ENCODE results near the gene L3MBTL4. TPM values are rescaled to one million over a fixed set of nuclear protein-coding genes. Genes with fewer than 3 reads are reported as not detected.

The L3MBTL4 gene
- total RNA-seq, 1 experiment from 2014 or later: 0.87 TPM

DNA sequence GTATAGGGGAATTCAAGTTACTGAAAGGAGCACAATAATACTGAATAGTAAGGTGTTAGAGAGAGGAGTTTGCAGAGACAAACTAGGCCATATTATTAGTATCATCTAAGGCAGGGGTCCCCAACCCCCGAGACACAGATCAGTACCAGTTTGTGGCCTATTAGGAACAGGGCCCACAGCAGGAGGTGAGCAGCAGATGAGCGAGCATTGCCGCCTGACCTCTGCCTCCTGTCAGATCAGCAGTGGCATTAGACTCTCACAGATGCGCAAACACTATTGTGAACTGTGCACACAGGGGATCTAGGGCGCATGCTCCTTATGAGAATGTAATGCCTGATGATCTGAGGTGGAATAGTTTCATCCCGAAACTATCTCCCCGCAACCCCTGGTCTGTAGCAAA is 477.6 kb downstream of the L3MBTL4 start:
- no TSS peak for BruUV-seq (replicated peaks)
- CTCF ChIA-PET: no interaction called here
- TF ChIP-seq, protein P1, sequence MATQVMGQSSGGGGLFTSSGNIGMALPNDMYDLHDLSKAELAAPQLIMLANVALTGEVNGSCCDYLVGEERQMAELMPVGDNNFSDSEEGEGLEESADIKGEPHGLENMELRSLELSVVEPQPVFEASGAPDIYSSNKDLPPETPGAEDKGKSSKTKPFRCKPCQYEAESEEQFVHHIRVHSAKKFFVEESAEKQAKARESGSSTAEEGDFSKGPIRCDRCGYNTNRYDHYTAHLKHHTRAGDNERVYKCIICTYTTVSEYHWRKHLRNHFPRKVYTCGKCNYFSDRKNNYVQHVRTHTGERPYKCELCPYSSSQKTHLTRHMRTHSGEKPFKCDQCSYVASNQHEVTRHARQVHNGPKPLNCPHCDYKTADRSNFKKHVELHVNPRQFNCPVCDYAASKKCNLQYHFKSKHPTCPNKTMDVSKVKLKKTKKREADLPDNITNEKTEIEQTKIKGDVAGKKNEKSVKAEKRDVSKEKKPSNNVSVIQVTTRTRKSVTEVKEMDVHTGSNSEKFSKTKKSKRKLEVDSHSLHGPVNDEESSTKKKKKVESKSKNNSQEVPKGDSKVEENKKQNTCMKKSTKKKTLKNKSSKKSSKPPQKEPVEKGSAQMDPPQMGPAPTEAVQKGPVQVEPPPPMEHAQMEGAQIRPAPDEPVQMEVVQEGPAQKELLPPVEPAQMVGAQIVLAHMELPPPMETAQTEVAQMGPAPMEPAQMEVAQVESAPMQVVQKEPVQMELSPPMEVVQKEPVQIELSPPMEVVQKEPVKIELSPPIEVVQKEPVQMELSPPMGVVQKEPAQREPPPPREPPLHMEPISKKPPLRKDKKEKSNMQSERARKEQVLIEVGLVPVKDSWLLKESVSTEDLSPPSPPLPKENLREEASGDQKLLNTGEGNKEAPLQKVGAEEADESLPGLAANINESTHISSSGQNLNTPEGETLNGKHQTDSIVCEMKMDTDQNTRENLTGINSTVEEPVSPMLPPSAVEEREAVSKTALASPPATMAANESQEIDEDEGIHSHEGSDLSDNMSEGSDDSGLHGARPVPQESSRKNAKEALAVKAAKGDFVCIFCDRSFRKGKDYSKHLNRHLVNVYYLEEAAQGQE (IDR thresholded peaks at IDR 0.05; ENCODE audit: insufficient read depth in 1 of 2, low read depth in 2 of 2, low read length in 1 of 2): no peak
- TF ChIP-seq SIN3A (IDR thresholded peaks at IDR 0.05; ENCODE audit: borderline replicate concordance, insufficient read depth, low read depth, low read length): no peak
- TF ChIP-seq, protein P2, sequence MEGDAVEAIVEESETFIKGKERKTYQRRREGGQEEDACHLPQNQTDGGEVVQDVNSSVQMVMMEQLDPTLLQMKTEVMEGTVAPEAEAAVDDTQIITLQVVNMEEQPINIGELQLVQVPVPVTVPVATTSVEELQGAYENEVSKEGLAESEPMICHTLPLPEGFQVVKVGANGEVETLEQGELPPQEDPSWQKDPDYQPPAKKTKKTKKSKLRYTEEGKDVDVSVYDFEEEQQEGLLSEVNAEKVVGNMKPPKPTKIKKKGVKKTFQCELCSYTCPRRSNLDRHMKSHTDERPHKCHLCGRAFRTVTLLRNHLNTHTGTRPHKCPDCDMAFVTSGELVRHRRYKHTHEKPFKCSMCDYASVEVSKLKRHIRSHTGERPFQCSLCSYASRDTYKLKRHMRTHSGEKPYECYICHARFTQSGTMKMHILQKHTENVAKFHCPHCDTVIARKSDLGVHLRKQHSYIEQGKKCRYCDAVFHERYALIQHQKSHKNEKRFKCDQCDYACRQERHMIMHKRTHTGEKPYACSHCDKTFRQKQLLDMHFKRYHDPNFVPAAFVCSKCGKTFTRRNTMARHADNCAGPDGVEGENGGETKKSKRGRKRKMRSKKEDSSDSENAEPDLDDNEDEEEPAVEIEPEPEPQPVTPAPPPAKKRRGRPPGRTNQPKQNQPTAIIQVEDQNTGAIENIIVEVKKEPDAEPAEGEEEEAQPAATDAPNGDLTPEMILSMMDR (IDR thresholded peaks at IDR 0.05): no peak
- no peak for TF ChIP-seq TCF7L2 (IDR thresholded peaks at IDR 0.05; ENCODE audit: low read depth, low read length)
- no peak for TF ChIP-seq POLR2AphosphoS5 (IDR thresholded peaks at IDR 0.05; ENCODE audit: low read depth, low read length)
- Histone ChIP-seq H3K36me3 (ENCODE audit: control insufficient read depth, insufficient read depth, low read length) (no peaks in the 10 kb centered on the region), H3K4me1 (ENCODE audit: control insufficient read depth, insufficient read depth, low read length) (no peaks in the 10 kb centered on the region), H3K4me3 (ENCODE audit: low read depth in 2 of 2, low read length in 2 of 2) (no peak overlapping the region), H3K27me3 (ENCODE audit: control insufficient read depth, insufficient read depth, low read length) (no peaks in the 10 kb centered on the region), H3K9me3 (ENCODE audit: control insufficient read depth, insufficient read depth, low read depth, low read length) (no peaks in the 10 kb centered on the region), H3K27ac (ENCODE audit: low read length) (no peak overlapping the region)
- in situ Hi-C loops (cut with HindIII; ENCODE audit: low pct_unique_long_range_greater_than_20kb, low sequenced_read_pairs) (no loop called here), intact Hi-C loops (cut with micrococcal nuclease; ENCODE audit: unreplicated experiment) (no loop called here)
- no peak for ATAC-seq
- no peak for DNase-seq (ENCODE audit: low read depth, low spot score)
- POLR2A ChIA-PET: no interaction called here

DNA sequence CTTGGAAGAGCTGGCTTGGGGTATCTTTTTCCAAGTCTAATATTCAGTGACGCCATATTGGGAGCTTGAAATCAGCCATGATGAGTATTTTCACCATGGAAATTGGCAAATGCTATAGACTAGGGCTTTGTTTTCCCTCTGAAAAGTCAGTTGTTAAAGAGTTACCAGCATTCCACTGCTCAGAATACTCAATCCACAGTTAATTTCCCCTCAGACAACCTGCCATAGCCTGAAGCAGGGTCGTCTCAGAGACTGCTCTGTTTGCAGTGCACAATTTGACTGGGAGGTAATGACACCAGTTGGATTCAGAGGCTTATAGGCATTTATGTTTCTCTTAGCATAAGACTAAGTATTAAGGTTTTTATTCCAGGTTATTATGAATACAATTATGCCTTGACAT is 483.9 kb downstream of the L3MBTL4 start:
- ATAC-seq (no peak), DNase-seq (ENCODE audit: low read depth, low spot score) (no peak)
- Histone ChIP-seq H3K4me1 (ENCODE audit: control insufficient read depth, insufficient read depth, low read length) (no peaks in the 10 kb centered on the region), H3K36me3 (ENCODE audit: control insufficient read depth, insufficient read depth, low read length) (no peaks in the 10 kb centered on the region), H3K27me3 (ENCODE audit: control insufficient read depth, insufficient read depth, low read length) (no peaks in the 10 kb centered on the region), H3K9me3 (ENCODE audit: control insufficient read depth, insufficient read depth, low read depth, low read length) (peaks cover 3% of the 10 kb centered on the region; the same call in 1 of the 2 replicates), H3K27ac (ENCODE audit: low read length) (no peak overlapping the region), H3K4me3 (ENCODE audit: low read depth in 2 of 2, low read length in 2 of 2) (no peak overlapping the region)
- BruUV-seq (replicated peaks): no TSS peak
- intact Hi-C loops (cut with micrococcal nuclease; ENCODE audit: unreplicated experiment) (no loop called here), in situ Hi-C loops (cut with HindIII; ENCODE audit: low pct_unique_long_range_greater_than_20kb, low sequenced_read_pairs) (no loop called here)
- ChIA-PET POLR2A (no interaction called here), CTCF (no interaction called here)
- TF ChIP-seq SIN3A (IDR thresholded peaks at IDR 0.05; ENCODE audit: borderline replicate concordance, insufficient read depth, low read depth, low read length) (no peak), TCF7L2 (IDR thresholded peaks at IDR 0.05; ENCODE audit: low read depth, low read length) (no peak), POLR2AphosphoS5 (IDR thresholded peaks at IDR 0.05; ENCODE audit: low read depth, low read length) (no peak)
- TF ChIP-seq, protein P2 (IDR thresholded peaks at IDR 0.05): no peak
- TF ChIP-seq, protein P1 (IDR thresholded peaks at IDR 0.05; ENCODE audit: insufficient read depth in 1 of 2, low read depth in 2 of 2, low read length in 1 of 2): no peak

All from Panc1 (cell line).